ENCODE results near the gene CHKA. TPM values are rescaled to one million over a fixed set of nuclear protein-coding genes. Genes with fewer than 3 reads are reported as not detected.

The CHKA gene
- 1 to 10 TPM; 8.1 to 9.2 TPM for total RNA-seq

DNA sequence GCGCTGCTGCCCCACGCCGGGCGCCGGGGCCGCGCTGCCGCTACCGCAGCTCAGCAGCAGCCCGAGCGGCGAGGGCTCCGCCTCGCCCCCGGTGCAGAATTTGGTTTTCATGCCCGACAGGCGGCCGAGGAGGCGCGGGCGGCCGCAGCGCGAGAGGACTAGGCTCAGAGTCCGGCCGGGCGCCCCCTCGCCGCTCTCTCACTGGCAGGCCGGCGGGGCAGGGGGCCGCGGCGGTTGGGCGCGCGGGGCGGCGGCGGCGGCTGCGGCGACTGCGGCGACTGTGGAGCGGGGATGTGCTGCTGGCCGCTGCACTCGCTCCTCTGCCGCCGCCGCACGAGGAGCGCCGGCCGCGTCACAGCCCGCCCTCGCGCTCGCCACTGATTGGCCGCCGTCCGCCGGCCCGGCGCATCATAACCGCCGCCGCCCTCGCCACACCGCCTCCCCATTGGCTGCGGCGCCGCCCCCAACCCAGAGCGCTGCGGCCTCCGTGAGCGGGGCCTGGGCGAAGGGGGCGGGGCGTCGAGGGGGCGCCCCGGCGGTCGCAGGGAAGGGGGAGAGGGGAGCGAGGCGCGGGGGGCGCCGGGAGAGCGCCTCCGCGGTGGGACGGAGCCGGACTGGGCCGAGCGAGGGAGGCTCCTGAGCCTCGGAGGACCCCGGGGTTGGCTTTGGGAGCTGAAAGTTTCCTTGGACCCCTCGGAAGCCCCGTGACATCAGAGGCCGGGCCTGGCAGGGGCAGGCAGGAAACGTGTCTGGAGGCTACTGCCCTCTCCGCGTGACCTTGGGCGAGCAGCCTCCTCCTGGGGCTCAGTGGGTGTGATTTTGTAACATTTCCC is at the start of gene CHKA:
CHKA (minus strand) TSS at position 322 of the 833 bp plus-strand sequence; CDS start at position 111, 211 bp downstream.
- ATAC-seq (ENCODE audit: low read depth) (peak; percentile 84), DNase-seq (peak; percentile 92)
- H3K4me3 Mint-ChIP-seq, result peak within 1 kb of the TSS; percentile 85
- H3K27ac Mint-ChIP-seq, result peak within 1 kb of the TSS; percentile 91
- H3K4me1 Mint-ChIP-seq, result peaks cover 20% of the 10 kb centered on the region
- H3K36me3 Mint-ChIP-seq, result peaks cover 4% of the 10 kb centered on the region
- no peaks in the 10 kb centered on the region for H3K9me3 Mint-ChIP-seq
- H3K27me3 Mint-ChIP-seq, result peaks cover 9% of the 10 kb centered on the region
- POLR2A ChIA-PET, result interaction anchor here (2.0 kb wide), 1 partner anchor 10 kb away, joined by 6 read pairs; no protein-coding TSS in a partner anchor

DNA sequence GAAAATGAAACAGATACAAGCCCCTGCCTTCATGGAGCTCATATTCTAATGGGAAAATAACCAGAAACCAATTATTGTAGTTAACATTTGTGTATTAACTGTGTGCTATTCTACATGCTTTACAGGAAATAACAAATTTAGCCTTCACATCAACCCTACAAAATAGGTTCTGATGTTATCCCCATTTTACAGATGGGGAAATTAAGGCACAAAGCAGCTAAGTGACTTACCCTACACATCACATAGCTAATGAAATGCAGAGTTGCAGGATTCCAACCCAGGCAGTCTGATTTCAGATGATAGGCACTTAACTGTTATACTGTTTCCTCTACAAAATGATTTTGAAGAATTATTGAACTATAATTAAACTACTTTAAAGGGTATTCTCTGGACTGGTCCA is 48.3 kb upstream of the CHKA start:
- no peak for ATAC-seq (ENCODE audit: low read depth)
- no peak for DNase-seq
- Mint-ChIP-seq H3K9me3 (no peaks in the 10 kb centered on the region), H3K4me3 (no peak overlapping the region), H3K27me3 (no peaks in the 10 kb centered on the region), H3K4me1 (peaks cover 2% of the 10 kb centered on the region), H3K27ac (no peak overlapping the region), H3K36me3 (peaks cover 21% of the 10 kb centered on the region)
- POLR2A ChIA-PET, result no interaction called here

DNA sequence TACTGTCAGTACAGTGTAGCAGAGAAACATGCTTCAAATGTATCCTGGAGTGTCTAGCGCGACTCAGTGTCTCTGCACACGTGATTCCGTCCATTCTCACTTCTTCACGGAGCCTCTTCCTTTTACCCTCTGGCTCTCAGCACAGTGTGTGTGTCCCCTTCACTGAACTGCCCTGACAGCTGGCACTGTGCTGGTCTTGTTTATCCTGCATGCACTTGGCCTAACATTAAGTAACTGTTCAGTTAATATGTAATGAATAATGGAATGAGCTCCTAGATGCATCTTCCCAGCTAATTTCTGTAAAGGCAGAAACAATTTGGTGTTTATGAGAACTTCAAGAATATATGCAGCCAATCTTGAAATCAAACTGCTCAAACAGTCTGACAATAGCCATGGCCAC is 47.5 kb upstream of the CHKA start:
- POLR2A ChIA-PET, result no interaction called here
- H3K36me3 Mint-ChIP-seq, result peaks cover 16% of the 10 kb centered on the region
- no peak overlapping the region for H3K27ac Mint-ChIP-seq
- no peak for ATAC-seq (ENCODE audit: low read depth)
- peaks cover 2% of the 10 kb centered on the region for H3K4me1 Mint-ChIP-seq
- no peaks in the 10 kb centered on the region for H3K27me3 Mint-ChIP-seq
- DNase-seq, result no peak
- no peak overlapping the region for H3K4me3 Mint-ChIP-seq
- no peaks in the 10 kb centered on the region for H3K9me3 Mint-ChIP-seq

DNA sequence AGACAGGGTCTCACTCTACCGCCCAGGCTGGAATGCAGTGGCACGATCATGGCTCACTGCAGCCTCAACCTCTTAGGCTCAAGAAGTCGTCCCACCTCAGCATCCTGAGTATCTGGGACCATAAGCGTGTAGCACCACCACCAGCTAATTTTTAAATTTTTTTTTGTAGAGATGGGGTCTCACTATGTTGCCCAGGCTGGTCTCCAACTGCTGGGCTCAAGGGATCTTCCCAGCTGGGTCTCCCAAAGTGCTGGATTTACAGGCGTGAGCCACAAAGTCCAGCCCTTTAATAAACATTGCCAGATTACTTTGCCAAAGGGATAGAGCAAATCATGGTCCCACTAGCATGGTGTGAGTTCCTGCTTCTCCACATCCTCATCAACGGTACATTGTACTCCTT is 46.3 kb upstream of the CHKA start:
- peaks cover 2% of the 10 kb centered on the region for H3K4me1 Mint-ChIP-seq
- no peak for ATAC-seq (ENCODE audit: low read depth)

DNA sequence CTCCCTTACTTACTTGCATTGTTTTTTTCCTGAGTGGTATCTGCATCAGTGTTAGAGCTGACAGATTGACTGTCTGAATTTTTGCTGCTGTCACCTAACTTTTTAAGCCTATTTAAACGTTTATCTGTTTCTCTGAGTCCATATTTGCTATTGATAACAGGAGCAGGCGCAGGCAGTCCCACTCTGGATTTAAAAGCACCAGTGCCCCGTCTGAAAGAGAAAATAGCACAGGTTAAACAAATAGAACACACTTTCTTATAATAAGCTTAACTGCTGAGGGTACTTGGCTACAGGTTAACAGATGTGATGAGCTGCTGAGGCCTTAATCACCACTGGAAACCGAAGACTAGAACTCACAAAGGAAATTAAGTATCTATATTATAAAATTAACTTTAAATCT is 45.8 kb upstream of the CHKA start:
- POLR2A ChIA-PET, result no interaction called here
- Mint-ChIP-seq H3K27me3 (no peaks in the 10 kb centered on the region), H3K27ac (no peak overlapping the region), H3K36me3 (peaks cover 18% of the 10 kb centered on the region), H3K4me1 (peaks cover 2% of the 10 kb centered on the region), H3K9me3 (no peaks in the 10 kb centered on the region), H3K4me3 (no peak overlapping the region)
- ATAC-seq (ENCODE audit: low read depth), result no peak
- DNase-seq, result no peak

More for the DNA sequence above, 46.3 kb upstream of the CHKA start:
- Mint-ChIP-seq H3K9me3 (no peaks in the 10 kb centered on the region), H3K4me3 (no peak overlapping the region), H3K36me3 (peaks cover 17% of the 10 kb centered on the region), H3K27me3 (no peaks in the 10 kb centered on the region), H3K27ac (no peak overlapping the region)
- no peak for DNase-seq
- POLR2A ChIA-PET, result no interaction called here

DNA sequence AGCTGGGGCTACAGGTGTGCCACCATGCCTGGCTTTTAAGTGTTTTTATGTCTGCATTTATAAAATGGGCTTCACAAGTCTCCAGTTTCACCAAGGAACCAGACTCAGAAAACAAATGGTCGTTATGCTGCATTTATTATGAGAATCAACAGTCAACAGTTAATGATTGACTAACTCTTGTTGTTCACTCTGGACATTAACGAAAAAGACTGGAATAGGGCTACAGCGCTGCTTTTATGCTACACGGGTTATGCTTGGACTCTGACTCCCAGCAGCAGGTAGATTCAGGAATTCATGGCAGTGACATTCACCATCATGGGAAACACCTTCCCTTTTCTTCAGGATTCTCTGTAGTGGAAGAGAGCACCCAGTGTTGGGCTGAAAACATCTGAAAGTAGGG is 44.4 kb upstream of the CHKA start:
- H3K27ac Mint-ChIP-seq, result no peak overlapping the region
- DNase-seq, result no peak
- ATAC-seq (ENCODE audit: low read depth), result no peak
- peaks cover 18% of the 10 kb centered on the region for H3K36me3 Mint-ChIP-seq
- H3K4me1 Mint-ChIP-seq, result peaks cover 2% of the 10 kb centered on the region
- no peak overlapping the region for H3K4me3 Mint-ChIP-seq
- H3K27me3 Mint-ChIP-seq, result no peaks in the 10 kb centered on the region
- POLR2A ChIA-PET, result no interaction called here
- no peaks in the 10 kb centered on the region for H3K9me3 Mint-ChIP-seq

DNA sequence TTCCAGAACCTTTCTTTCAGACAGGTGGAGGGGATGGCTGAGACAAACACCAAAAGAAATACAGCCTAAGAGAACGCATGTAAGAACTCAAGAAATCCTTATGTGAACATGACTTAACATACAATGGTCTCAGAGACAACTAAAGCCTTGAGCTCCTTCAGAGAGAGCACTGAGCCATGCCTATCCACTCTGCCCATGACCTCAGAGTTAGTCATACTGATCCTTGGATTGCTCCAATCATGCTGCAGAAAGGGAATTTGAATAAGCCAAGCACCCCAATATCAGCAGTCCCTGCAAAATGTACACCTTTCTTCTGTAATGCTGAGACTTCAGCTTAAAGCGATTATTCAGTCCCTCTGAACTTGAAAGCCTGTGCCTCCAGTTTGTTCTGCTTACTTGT is 43.2 kb upstream of the CHKA start:
- Mint-ChIP-seq H3K9me3 (no peaks in the 10 kb centered on the region), H3K36me3 (peaks cover 14% of the 10 kb centered on the region), H3K4me1 (no peaks in the 10 kb centered on the region), H3K4me3 (no peak overlapping the region), H3K27ac (no peak overlapping the region), H3K27me3 (no peaks in the 10 kb centered on the region)
- DNase-seq (no peak), ATAC-seq (ENCODE audit: low read depth) (no peak)
- POLR2A ChIA-PET, result no interaction called here

DNA sequence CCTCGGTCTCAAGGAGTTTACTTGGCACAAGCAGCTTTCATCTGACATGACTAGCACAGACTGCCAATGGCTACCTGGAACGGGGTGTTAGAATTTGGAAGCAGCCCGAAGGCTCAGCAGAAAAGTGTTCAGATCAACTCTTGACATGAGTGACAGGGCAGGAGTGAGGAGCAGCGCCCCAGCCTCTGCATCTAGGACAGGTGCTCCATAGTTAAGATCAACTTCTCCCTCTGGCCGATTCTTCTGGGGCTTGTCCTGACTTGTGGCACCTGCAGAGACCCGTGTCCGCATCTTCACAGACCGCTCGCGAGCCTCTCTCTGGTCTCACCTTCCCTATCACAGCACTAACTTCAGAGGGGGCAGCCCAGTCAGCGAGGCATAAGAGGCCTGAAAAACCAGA is 42.5 kb upstream of the CHKA start:
- Mint-ChIP-seq H3K27me3 (no peaks in the 10 kb centered on the region), H3K9me3 (no peaks in the 10 kb centered on the region), H3K4me3 (no peak overlapping the region), H3K4me1 (no peaks in the 10 kb centered on the region), H3K36me3 (peaks cover 12% of the 10 kb centered on the region), H3K27ac (no peak overlapping the region)
- DNase-seq (no peak), ATAC-seq (ENCODE audit: low read depth) (no peak)
- POLR2A ChIA-PET, result no interaction called here

DNA sequence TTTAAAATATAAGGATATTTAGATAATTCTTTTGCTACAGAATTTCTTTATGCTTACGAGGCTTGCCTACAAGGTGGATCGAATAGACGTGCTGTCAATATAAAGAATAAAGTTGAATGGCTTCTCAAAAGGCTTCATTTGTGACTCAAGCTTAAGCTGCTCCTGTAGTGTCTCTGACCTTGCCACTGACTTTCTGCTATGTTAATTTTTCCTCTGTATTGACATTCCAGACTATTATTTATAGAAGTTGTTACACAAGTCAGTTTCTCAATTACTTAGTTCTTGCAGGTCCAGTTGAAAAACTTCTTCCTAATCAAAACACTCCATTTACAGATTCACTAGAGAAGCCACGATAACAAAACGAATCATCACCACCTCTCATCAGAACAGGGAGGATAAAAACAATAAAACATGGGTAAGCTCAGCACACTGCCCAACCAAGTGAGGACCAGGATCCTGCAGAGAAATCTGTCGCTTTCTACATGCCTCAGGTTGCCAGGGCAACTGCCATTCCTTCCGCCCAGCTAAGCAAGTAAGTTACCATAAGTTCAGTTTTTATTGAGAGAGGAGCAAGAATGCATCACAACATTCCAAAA is 39.0 kb upstream of the CHKA start:
- H3K27me3 Mint-ChIP-seq, result no peaks in the 10 kb centered on the region
- peaks cover 11% of the 10 kb centered on the region for H3K36me3 Mint-ChIP-seq
- H3K27ac Mint-ChIP-seq, result no peak overlapping the region
- ATAC-seq (ENCODE audit: low read depth) (no peak), DNase-seq (no peak)
- POLR2A ChIA-PET, result no interaction called here
- H3K4me3 Mint-ChIP-seq, result no peak overlapping the region
- no peaks in the 10 kb centered on the region for H3K4me1 Mint-ChIP-seq
- H3K9me3 Mint-ChIP-seq, result no peaks in the 10 kb centered on the region

DNA sequence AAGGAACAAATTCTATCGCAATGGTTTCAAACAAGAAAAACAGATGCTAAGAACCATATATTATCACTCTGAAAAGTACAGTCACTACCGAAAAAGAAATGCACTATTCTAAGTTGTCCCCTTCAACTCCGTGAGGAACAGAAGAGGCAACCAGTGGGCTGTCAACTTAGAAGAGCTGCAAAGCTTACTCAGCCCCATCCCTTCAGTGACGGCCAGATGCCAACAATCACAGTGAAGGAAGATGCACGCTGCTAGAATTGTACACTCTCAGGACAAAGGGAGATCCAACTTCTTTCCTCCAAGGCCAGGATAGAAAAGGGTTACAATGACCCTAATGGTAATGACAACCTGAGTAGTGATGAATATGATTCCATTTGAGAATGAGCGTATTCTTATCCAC is 38.5 kb upstream of the CHKA start:
- Mint-ChIP-seq H3K4me3 (no peak overlapping the region), H3K36me3 (peaks cover 11% of the 10 kb centered on the region), H3K9me3 (no peaks in the 10 kb centered on the region), H3K27me3 (no peaks in the 10 kb centered on the region), H3K4me1 (no peaks in the 10 kb centered on the region), H3K27ac (no peak overlapping the region)
- ATAC-seq (ENCODE audit: low read depth) (no peak), DNase-seq (no peak)
- POLR2A ChIA-PET, result no interaction called here

DNA sequence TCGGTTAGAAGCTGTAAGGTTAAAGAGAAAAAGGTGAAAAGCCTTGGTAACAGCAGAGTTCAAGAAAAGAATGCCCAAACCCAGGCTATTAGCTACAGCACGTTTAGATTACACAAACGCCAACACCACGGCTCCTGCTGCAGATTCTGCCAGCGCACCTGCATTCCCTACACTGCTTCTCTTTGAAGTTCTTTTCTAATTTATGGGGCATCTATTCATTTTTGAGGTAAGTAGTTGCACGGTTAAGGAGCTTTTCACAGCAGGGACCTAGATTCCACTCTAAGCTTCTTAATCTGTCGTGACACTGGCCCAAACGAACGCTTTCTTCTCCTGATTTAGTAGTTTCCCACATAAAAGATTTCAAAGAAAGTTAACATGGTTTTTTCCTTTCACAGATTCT is 38.0 kb upstream of the CHKA start:
- DNase-seq (no peak), ATAC-seq (ENCODE audit: low read depth) (no peak)
- peaks cover 11% of the 10 kb centered on the region for H3K36me3 Mint-ChIP-seq
- H3K4me1 Mint-ChIP-seq, result no peaks in the 10 kb centered on the region
- POLR2A ChIA-PET, result no interaction called here
- H3K9me3 Mint-ChIP-seq, result no peaks in the 10 kb centered on the region
- H3K4me3 Mint-ChIP-seq, result no peak overlapping the region
- H3K27ac Mint-ChIP-seq, result no peak overlapping the region
- H3K27me3 Mint-ChIP-seq, result no peaks in the 10 kb centered on the region

DNA sequence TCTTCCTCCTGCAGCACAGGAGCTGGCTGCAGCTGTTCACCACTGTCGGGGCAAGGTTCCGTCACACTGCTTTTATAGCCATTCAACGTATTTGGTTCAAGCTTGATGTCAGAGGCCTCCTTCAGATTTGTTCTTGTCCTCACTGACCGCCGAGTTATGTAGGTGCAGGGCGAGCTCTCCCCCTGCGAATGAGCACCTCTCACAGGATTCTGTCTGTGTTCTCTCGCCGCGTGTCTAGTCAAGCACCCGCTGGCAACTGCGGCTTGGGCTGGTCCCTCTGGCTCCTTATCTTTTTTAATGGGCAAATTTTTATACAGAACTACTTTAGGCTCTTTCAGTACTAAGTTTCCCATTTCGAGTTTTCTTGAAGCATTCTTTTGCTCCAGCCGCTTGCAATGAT is 37.4 kb upstream of the CHKA start:
- H3K36me3 Mint-ChIP-seq, result peaks cover 11% of the 10 kb centered on the region
- no peak overlapping the region for H3K4me3 Mint-ChIP-seq
- no peak overlapping the region for H3K27ac Mint-ChIP-seq
- H3K4me1 Mint-ChIP-seq, result no peaks in the 10 kb centered on the region
- POLR2A ChIA-PET, result no interaction called here
- H3K27me3 Mint-ChIP-seq, result no peaks in the 10 kb centered on the region
- DNase-seq, result no peak
- ATAC-seq (ENCODE audit: low read depth), result no peak
- H3K9me3 Mint-ChIP-seq, result no peaks in the 10 kb centered on the region

DNA sequence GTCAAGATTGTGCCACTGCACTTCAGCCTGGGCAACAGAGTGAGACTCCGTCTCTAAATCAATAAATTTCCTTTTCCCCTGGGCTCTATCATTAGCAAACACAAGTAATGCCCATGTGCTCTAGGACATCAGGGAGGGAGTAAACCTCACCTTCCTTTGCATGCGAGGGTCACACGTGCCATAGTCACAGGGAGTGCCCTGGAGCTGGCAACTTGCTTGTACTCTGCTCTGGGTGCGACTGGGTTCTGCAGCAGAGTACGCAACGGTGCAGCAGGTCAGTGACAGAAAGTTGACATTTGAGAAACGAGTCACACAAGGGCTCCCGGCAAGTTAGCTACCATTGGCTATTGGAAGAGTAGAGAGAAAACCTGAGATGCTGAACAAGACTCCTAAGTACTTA is 32.6 kb upstream of the CHKA start:
- ATAC-seq (ENCODE audit: low read depth), result no peak
- no peak overlapping the region for H3K27ac Mint-ChIP-seq

DNA sequence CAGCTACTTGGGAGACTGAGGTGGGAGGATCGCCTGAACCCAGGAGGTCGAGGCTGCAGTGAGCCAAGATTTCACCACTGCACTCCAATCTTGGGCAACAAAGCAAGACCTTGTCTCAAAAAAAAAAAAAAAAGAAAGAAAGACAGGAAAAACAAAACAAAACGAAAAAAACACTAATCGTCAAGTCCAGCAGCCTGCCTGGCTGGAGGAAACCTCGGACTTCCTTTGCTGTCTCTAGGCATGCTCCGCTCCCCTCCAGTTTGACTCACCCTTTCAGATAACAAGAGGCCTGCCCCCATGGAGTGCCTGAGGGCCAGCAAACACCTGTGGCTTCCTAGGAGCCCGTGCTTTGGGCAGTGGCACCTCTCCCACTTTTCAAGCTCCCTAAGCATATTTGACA is 28.8 kb upstream of the CHKA start:
- POLR2A ChIA-PET, result no interaction called here
- Mint-ChIP-seq H3K9me3 (no peaks in the 10 kb centered on the region), H3K4me1 (peaks cover 3% of the 10 kb centered on the region), H3K27ac (no peak overlapping the region), H3K4me3 (no peak overlapping the region), H3K27me3 (peaks cover 2% of the 10 kb centered on the region), H3K36me3 (no peaks in the 10 kb centered on the region)
- ATAC-seq (ENCODE audit: low read depth), result no peak
- DNase-seq, result no peak

More for the DNA sequence above, 32.6 kb upstream of the CHKA start:
- DNase-seq, result no peak
- Mint-ChIP-seq H3K9me3 (no peaks in the 10 kb centered on the region), H3K27me3 (no peaks in the 10 kb centered on the region), H3K36me3 (peaks cover 2% of the 10 kb centered on the region), H3K4me1 (peaks cover 1% of the 10 kb centered on the region), H3K4me3 (no peak overlapping the region)
- POLR2A ChIA-PET, result no interaction called here

All from activated naive CD8-positive, alpha-beta T cell treated with anti-CD3 and anti-CD28 coated beads, Interleukin-2, amount 10 ng/mL, durations not matched to agents 7 days and 5 days (primary cell).